WI38 (cell line): Measurements from ENCODE around the gene IQGAP3.

Experiments used
- H3K4me3 ChIP-seq: 2 replicates; pipeline ENCODE4 v1.5.1; 2011; ENCODE audit warnings: low read depth, mild to moderate bottlenecking, control low read depth, low read length
- CTCF ChIP-seq: IDR thresholded peaks from 2 replicates; pipeline ENCODE4 v1.5.1; 2012; ENCODE audit warnings: low read depth, mild to moderate bottlenecking, control low read depth, low read length

The IQGAP3 gene

DNA sequence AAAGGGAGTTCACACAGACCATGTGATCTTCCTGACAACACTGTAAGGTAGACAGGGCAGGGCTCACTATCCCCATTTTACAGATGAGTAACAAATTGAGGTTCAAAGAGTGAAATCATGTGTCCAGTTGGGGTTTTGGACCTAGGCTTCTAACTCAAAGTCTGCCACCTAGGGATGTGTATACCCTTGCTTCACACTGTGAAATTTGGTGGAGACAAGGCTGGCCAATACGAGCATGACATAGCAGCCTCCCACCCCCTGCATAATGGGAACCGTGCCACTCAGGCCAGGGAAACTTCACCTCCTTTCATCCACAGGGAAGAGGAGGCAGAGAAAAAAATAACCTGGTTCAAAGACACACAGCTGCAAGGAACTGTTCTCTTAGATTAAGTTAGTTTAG is 6.8 kb downstream of the IQGAP3 start:
- H3K4me3 ChIP-seq, result no peak overlapping the region
- TF ChIP-seq CTCF, result no peak

DNA sequence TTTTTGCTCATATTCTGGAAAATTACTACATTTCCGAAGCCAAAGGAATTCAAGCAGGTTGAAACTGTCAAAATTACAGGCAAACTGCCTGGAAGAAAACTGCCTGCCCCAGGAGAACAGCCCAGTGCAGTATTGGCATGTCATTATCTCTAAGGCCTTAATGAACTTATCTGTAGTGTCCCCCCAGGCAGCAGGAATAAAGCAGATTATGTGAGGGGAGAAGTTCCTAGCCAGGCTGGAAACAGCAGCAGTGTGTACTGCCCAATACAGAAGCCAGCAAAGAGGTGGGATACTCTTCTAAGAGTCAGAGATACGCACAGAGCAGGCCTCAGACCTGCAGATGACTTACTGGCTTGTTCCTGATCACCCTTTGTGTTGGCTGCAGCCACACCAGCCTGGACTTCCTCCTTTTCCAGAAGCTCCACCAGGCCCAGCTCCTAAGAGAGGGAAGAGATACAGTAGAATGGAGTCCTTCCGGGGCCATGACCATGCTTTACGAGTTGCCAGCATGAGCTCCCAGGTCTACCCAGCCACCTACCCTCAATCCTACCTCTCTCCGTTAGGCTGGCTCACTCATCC is 11.7 kb downstream of the IQGAP3 start:
- no peak overlapping the region for H3K4me3 ChIP-seq
- no peak for TF ChIP-seq CTCF

DNA sequence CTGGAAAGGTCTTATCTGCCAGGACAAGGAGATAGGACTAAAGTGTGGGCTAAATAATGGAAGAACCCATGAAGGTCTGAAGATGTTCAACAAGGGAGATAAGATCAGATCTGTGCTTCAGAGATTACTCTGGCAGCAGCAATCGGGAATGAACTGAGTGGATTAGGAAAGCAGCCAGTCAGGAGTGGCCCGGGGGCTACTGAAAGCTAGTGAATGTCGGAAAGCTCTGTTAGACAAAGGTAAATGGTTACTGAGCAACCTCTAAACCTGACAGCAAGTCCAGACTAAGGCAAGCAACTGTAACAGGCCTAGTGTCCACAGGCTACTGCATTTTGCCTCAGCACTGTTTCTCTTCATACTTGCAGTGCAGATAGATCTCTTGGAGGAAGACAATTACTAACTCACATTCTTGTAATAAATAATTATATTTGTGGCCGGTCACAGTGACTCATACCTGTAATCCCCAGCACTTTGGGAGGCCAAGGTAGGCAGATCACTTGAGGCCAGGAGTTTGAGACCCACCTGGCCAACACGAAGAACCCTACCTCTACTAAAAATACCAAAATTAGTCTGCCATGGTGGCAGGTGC is 12.5 kb downstream of the IQGAP3 start:
- TF ChIP-seq CTCF, result no peak

DNA sequence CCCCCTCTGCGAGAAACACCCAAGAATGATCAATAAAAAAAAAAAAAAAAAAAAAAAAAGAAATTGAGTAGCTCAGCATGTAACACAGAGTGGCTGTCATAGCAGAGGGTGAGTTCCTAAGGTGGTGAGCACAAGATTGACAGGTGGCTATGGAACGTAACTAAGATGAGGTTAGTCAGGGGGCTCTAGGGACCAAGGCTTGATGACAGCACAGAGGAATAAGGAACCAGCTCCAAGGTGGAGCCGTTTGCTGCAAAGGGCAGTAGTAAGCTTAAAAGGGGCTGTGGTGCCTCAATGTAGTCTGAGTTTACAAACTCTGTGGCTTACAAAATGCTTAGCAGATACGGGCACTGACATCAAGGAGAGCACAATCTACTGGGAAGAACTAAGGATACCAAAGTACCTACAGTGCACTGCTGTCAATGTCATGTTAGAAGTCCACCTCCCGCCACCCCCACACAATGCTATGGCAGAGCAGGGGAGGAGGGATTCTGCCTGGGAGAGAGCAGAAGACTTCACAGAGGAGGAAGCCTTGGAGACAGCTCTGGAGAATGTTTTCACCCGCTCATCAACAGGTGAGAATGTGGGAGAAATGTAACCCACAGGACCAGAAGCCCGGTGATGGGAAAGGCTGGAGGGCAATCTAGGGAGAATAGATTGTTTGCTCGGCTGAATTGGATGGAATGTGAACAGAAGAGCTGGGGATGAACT is 13.1 kb downstream of the IQGAP3 start:
- TF ChIP-seq CTCF, result no peak
- H3K4me3 ChIP-seq, result no peak overlapping the region

More for the DNA sequence above, 12.5 kb downstream of the IQGAP3 start:
- no peak overlapping the region for H3K4me3 ChIP-seq

GRCh38 chr1:156556354-156556753 is 16.0 kb downstream of the IQGAP3 start:
- H3K4me3 ChIP-seq, result no peak overlapping the region
- TF ChIP-seq CTCF, result no peak

DNA sequence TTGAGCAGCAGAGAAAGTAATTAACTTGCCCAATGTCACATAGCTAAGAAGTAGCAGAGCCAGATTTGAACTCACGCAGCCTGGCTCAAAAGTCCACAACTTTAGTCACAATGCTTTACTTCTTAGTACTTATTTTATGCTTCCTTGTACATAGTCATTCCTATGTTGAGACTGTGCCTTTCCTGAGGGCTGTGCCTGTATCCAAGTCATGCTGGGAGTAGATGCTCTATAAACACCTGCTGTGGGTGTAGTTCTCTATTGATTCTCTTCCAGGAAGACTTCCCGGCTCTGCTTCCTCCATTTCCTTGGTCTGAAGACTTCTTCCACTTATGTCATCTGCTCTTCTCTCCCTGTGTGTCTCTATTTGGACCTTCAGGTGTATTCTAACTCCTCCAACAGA is 16.6 kb downstream of the IQGAP3 start:
- TF ChIP-seq CTCF, result no peak
- no peak overlapping the region for H3K4me3 ChIP-seq

- no peak for TF ChIP-seq CTCF
Observed at GRCh38 chr1:156554971-156555370, 17.4 kb downstream of the IQGAP3 start.

More at GRCh38 chr1:156554971-156555370, 17.4 kb downstream of the IQGAP3 start:
- H3K4me3 ChIP-seq, result no peak overlapping the region
